Mesodermal cell (in vitro differentiated cells): ENCODE measurements around the gene BCAS1.

Experiments used
- H3K27ac ChIP-seq: 2 replicates; pipeline ENCODE4 v1.7.0; 2013; ENCODE audit warnings: mild to moderate bottlenecking, low read depth, low read length, moderate library complexity; ENCODE audit not compliant: severe bottlenecking
- H3K36me3 ChIP-seq: 2 replicates; pipeline ENCODE4 v1.7.1; 2013; ENCODE audit warnings: mild to moderate bottlenecking, low read length, moderate library complexity; ENCODE audit not compliant: control insufficient read depth, insufficient read depth
- H3K4me1 ChIP-seq: one replicate; pipeline ENCODE4 v1.7.1; 2013; ENCODE audit warnings: mild to moderate bottlenecking, low read length; ENCODE audit not compliant: insufficient read depth, control insufficient read depth, poor library complexity, severe bottlenecking
- H3K4me3 ChIP-seq: 2 replicates; pipeline ENCODE4 v1.7.0; 2013; ENCODE audit warnings: low read length, control low read depth, mild to moderate bottlenecking; ENCODE audit not compliant: insufficient read depth, poor library complexity, severe bottlenecking; ENCODE audit errors: extremely low read depth
- H3K9me3 ChIP-seq: 2 replicates; pipeline ENCODE4 v1.7.1; 2013; ENCODE audit warnings: mild to moderate bottlenecking, low read length, moderate library complexity; ENCODE audit not compliant: control insufficient read depth
- WGBS, 2 experiments: methylation state at CpG; one replicate each; pipeline ENCODE4 v1.1.5; 2013; ENCODE audit warnings: missing lambda C conversion rate in 2 of 2; ENCODE audit not compliant: insufficient coverage in 2 of 2; 5-methylcytosine and 5-hydroxymethylcytosine counted together

BCAS1 gene

GRCh38 chr20:54027704-54028103 lies 42.7 kb downstream of the BCAS1 start:
- WGBS, 2 experiments = 88 to 95% methylated on average over 3 to 4 of the region's 4 CpGs
- no peak overlapping the region for H3K27ac ChIP-seq

GRCh38 chr20:54026295-54027064 lies 43.9 kb downstream of the BCAS1 start:
- no peaks in the 10 kb centered on the region for H3K36me3 ChIP-seq
- no peak overlapping the region for H3K4me3 ChIP-seq
- no peaks in the 10 kb centered on the region for H3K9me3 ChIP-seq
- H3K27ac ChIP-seq = no peak overlapping the region
- WGBS, 2 experiments = 75 to 98% methylated on average over 3 to 5 of the region's 8 CpGs
- no peaks in the 10 kb centered on the region for H3K4me1 ChIP-seq

More at GRCh38 chr20:54027704-54028103, 42.7 kb downstream of the BCAS1 start:
- Histone ChIP-seq H3K36me3 (no peaks in the 10 kb centered on the region), H3K4me3 (no peak overlapping the region), H3K9me3 (no peaks in the 10 kb centered on the region), H3K4me1 (no peaks in the 10 kb centered on the region)

GRCh38 chr20:54025251-54025771 lies 45.1 kb downstream of the BCAS1 start:
- Histone ChIP-seq H3K4me1 (no peaks in the 10 kb centered on the region), H3K4me3 (no peak overlapping the region), H3K36me3 (no peaks in the 10 kb centered on the region), H3K27ac (no peak overlapping the region), H3K9me3 (no peaks in the 10 kb centered on the region)
- 82% methylated on average over 1 of the region's 3 CpGs; no CpG with 5 or more reads in 1 of the 2 experiments for WGBS, 2 experiments

- H3K4me1 ChIP-seq = no peaks in the 10 kb centered on the region
- no peak overlapping the region for H3K27ac ChIP-seq
- no peak overlapping the region for H3K4me3 ChIP-seq
- H3K9me3 ChIP-seq = no peaks in the 10 kb centered on the region
- WGBS, 2 experiments = 100% methylated on average over 2 to 3 of the region's 3 CpGs
- no peaks in the 10 kb centered on the region for H3K36me3 ChIP-seq
These were observed 47.0 kb downstream of the BCAS1 start for GRCh38 chr20:54023406-54023805.

GRCh38 chr20:54021446-54022235 lies 48.8 kb downstream of the BCAS1 start:
- no peaks in the 10 kb centered on the region for H3K9me3 ChIP-seq
- no peaks in the 10 kb centered on the region for H3K36me3 ChIP-seq
- H3K27ac ChIP-seq = no peak overlapping the region
- no peak overlapping the region for H3K4me3 ChIP-seq
- WGBS, 2 experiments = 71 to 94% methylated on average over 3 to 4 of the region's 7 CpGs
- H3K4me1 ChIP-seq = no peaks in the 10 kb centered on the region

GRCh38 chr20:54020868-54021267 lies 49.5 kb downstream of the BCAS1 start:
- H3K27ac ChIP-seq = no peak overlapping the region
- no peaks in the 10 kb centered on the region for H3K36me3 ChIP-seq
- H3K9me3 ChIP-seq = no peaks in the 10 kb centered on the region
- H3K4me1 ChIP-seq = no peaks in the 10 kb centered on the region
- 76 to 90% methylated on average over 2 of the region's 3 CpGs for WGBS, 2 experiments
- H3K4me3 ChIP-seq = no peak overlapping the region

- no peaks in the 10 kb centered on the region for H3K36me3 ChIP-seq
- WGBS, 2 experiments = 78 to 94% methylated on average over 4 of the region's 7 CpGs
- no peaks in the 10 kb centered on the region for H3K9me3 ChIP-seq
- no peak overlapping the region for H3K4me3 ChIP-seq
- no peaks in the 10 kb centered on the region for H3K4me1 ChIP-seq
- no peak overlapping the region for H3K27ac ChIP-seq
These were observed 50.0 kb downstream of the BCAS1 start for GRCh38 chr20:54020348-54020747.

- 89 to 92% methylated on average over 2 to 5 of the region's 6 CpGs for WGBS, 2 experiments
- H3K4me1 ChIP-seq = no peaks in the 10 kb centered on the region
These were observed 50.8 kb downstream of the BCAS1 start for GRCh38 chr20:54019585-54019984.

GRCh38 chr20:54019127-54019526 lies 51.3 kb downstream of the BCAS1 start:
- 97% methylated on average over 3 of the region's 4 CpGs; no CpG with 5 or more reads in 1 of the 2 experiments for WGBS, 2 experiments
- no peak overlapping the region for H3K4me3 ChIP-seq
- no peaks in the 10 kb centered on the region for H3K36me3 ChIP-seq
- no peaks in the 10 kb centered on the region for H3K9me3 ChIP-seq
- H3K27ac ChIP-seq = no peak overlapping the region
- H3K4me1 ChIP-seq = no peaks in the 10 kb centered on the region

More at GRCh38 chr20:54019585-54019984, 50.8 kb downstream of the BCAS1 start:
- Histone ChIP-seq H3K27ac (no peak overlapping the region), H3K36me3 (no peaks in the 10 kb centered on the region), H3K4me3 (no peak overlapping the region), H3K9me3 (no peaks in the 10 kb centered on the region)

GRCh38 chr20:54017846-54018245 lies 52.5 kb downstream of the BCAS1 start:
- no peak overlapping the region for H3K4me3 ChIP-seq

More at GRCh38 chr20:54017846-54018245, 52.5 kb downstream of the BCAS1 start:
- Histone ChIP-seq H3K36me3 (no peaks in the 10 kb centered on the region), H3K27ac (no peak overlapping the region), H3K4me1 (no peaks in the 10 kb centered on the region), H3K9me3 (no peaks in the 10 kb centered on the region)
- WGBS, 2 experiments = 96 to 100% methylated on average over 3 to 4 of the region's 4 CpGs
